Activated CD4-positive, alpha-beta memory T cell treated with anti-CD3 and anti-CD28 coated beads, Interleukin-2, amount 10 ng/mL, durations not matched to agents 7 days and 5 days (primary cell): Measurements from ENCODE around the gene YWHAB. TPM values are rescaled to one million over a fixed set of nuclear protein-coding genes. Genes with fewer than 3 reads are reported as not detected.
A peak's percentile ranks its signal among the peaks of the same experiment; 100 is the strongest.
"Not testable (repeated sequence)": the region's sequence is repeated elsewhere in the genome, so short reads cannot be mapped to it uniquely, and the experiment has no call there.

ENCODE experiments used
- CTCF ChIA-PET: fragments of 350-600 bp; sonication (Branson Sonifier 250); formaldehyde crosslinking; loops from one replicate; lab custom pipeline; 2021; ENCODE audit warnings: antibody characterized with exemption, inconsistent platforms; lab: Charles Lee
- POLR2A ChIA-PET: fragments of 350-600 bp; sonication (Branson Sonifier 250); formaldehyde crosslinking; loops from one replicate; lab custom pipeline; 2021; ENCODE audit warnings: antibody characterized with exemption; lab: Charles Lee
- DNase-seq: peaks from one replicate; pipeline ENCODE4 v3.0.0-alpha.2; 2020
- H3K27ac Mint-ChIP-seq: one replicate; pipeline ENCODE4 v1.8.0; 2021; ENCODE audit warnings: mild to moderate bottlenecking, mixed read lengths
- H3K27me3 Mint-ChIP-seq: one replicate; pipeline ENCODE4 v1.8.0; 2021; ENCODE audit warnings: mixed read lengths
- H3K36me3 Mint-ChIP-seq: one replicate; pipeline ENCODE4 v1.8.0; 2021; ENCODE audit warnings: low read depth, mixed read lengths
- H3K4me1 Mint-ChIP-seq: one replicate; pipeline ENCODE4 v1.8.0; 2021; ENCODE audit warnings: mixed read lengths
- H3K4me3 Mint-ChIP-seq: one replicate; pipeline ENCODE4 v1.8.0; 2021; ENCODE audit warnings: mild to moderate bottlenecking, mixed read lengths
- H3K9me3 Mint-ChIP-seq: one replicate; pipeline ENCODE4 v1.8.0; 2021; ENCODE audit warnings: mixed read lengths
- total RNA-seq, 2 experiments: library from RNA; stranded (reverse); gene quantifications; one replicate each; pipeline ENCODE4 v1.2.3, GENCODE V29; 2021

The YWHAB gene
- total RNA-seq, 2 experiments from 2014 or later = 277 to 279 TPM

DNA sequence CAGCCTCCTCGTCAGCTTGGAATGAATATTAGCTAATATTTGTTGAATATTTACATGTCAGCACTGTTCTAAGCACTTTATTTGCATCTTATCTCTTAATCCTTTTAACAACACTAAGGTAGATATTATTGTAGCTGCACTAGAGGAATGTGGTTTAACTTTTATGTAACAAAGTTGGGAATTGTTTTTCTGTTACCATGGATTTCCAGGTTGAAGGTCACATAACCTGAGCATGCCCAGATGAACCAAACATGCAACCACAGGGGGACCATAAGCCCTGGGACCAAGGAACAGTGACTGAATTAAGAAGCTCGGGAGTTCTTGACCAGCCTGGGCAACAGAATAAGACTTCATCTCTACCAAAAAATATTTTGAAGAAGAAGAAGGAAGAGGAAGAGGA is 29.1 kb upstream of the YWHAB start:
- Mint-ChIP-seq H3K36me3 (no peaks in the 10 kb centered on the region), H3K27me3 (peaks cover 13% of the 10 kb centered on the region), H3K9me3 (peaks cover 10% of the 10 kb centered on the region), H3K4me1 (peaks cover 10% of the 10 kb centered on the region), H3K4me3 (no peak overlapping the region), H3K27ac (no peak overlapping the region)
- CTCF ChIA-PET = interaction anchor here (1.1 kb wide), 1 partner anchor 45 kb away, joined by 3 read pairs; no protein-coding TSS in a partner anchor
- DNase-seq = no peak
- POLR2A ChIA-PET = no interaction called here

DNA sequence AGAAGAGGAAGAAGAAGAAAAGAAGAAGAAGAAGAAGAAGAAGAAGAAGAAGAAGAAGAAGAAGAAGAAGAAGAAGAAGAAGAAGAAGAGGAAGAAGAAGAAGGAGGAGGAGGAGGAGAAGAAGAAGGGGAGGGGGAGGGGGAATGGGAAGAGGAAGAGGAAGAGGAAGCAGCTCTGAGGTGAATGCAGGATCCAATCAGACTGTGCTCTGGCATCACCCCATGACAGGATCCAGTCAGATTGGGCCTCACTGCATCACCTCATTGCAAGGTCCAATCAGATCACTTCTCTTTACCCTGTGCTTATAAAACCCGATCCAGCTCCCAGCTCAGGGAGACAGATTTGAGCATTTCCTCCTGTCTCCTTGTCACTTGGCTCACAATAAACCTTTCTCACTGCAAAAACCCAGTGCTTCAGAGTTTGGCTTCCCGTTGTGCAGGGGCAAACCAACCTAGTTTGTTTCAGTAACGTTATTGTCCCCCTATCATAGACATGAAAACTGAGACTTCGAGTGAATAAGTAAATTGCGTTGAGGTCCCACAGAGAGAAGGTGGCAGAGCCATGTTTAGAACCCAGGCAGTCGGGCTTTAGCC is 28.6 kb upstream of the YWHAB start:
- CTCF ChIA-PET = interaction anchor here (1.1 kb wide), 1 partner anchor 45 kb away, joined by 3 read pairs; no protein-coding TSS in a partner anchor

DNA sequence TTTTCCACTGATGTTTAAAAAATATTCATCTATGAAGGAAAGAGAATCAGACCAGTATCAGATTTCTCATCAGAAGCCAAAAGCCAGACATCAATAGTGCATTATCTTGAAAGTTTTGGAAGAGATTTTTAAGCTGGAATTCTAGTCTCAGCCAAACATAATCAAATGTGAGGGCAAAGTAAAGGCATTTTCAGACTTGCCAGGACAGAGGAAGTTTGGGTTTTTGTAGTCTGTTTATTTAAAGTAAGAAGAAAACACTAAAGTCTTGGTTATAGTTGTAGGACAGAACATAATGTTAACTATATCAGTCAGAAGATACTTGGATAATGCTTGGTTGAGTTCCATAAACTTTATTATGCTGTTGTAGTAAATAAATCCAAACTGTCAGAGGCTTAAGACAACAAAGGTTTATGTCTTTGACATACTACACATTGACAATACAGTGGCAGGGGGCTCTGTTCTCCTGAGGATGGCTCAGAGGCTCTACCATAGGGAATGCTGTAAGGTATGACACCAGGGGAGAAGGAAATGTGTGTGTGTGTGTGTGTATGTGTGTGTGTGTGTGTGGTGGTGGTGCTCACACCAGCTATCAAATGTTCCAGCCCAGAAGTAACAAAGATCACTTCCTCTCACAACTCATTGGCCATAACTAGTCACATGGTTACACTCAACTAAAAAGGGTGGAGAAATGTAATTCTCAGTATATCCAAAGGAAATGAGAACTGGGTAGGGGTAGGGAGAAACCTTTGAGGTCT is 26.7 kb upstream of the YWHAB start:
- CTCF ChIA-PET = no interaction called here
- POLR2A ChIA-PET = no interaction called here
- no peaks in the 10 kb centered on the region for H3K36me3 Mint-ChIP-seq

More for the DNA sequence above, 28.6 kb upstream of the YWHAB start:
- Mint-ChIP-seq H3K27me3 (peaks cover 13% of the 10 kb centered on the region), H3K4me3 (no peak overlapping the region), H3K4me1 (peaks cover 10% of the 10 kb centered on the region), H3K27ac (no peak overlapping the region), H3K9me3 (peaks cover 10% of the 10 kb centered on the region), H3K36me3 (no peaks in the 10 kb centered on the region)
- DNase-seq = no peak
- POLR2A ChIA-PET = no interaction called here

DNA sequence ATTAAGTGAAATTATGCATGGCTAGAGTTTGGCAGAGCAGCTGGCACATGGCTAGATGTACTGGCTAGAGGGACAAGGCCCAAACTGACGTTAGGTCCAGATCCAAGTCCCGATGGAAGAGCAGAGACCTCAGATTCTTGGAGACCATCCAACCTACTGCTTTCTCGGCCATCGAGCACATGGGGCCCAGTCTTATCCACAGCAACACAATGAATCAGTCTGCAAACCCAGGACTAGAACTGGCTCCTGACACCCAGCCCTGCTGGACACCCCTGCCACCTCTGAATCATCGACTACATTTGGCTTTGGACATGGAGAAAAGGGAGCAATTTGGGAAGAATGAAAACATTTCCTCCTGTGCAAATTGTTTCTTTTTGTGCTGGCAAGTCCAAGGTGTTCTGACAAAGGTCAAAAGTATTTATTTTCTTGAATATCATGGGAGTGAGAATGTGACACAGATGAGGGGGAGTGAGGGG is 23.9 kb upstream of the YWHAB start:
- CTCF ChIA-PET = no interaction called here
- no peaks in the 10 kb centered on the region for H3K36me3 Mint-ChIP-seq
- H3K4me1 Mint-ChIP-seq = peaks cover 11% of the 10 kb centered on the region
- DNase-seq = no peak
- H3K9me3 Mint-ChIP-seq = peaks cover 4% of the 10 kb centered on the region
- POLR2A ChIA-PET = no interaction called here
- no peak overlapping the region for H3K4me3 Mint-ChIP-seq
- H3K27me3 Mint-ChIP-seq = no peaks in the 10 kb centered on the region
- no peak overlapping the region for H3K27ac Mint-ChIP-seq

More for the DNA sequence above, 26.7 kb upstream of the YWHAB start:
- H3K4me1 Mint-ChIP-seq = peaks cover 10% of the 10 kb centered on the region
- peaks cover 10% of the 10 kb centered on the region for H3K9me3 Mint-ChIP-seq
- H3K27me3 Mint-ChIP-seq = peaks cover 5% of the 10 kb centered on the region
- no peak for DNase-seq
- no peak overlapping the region for H3K4me3 Mint-ChIP-seq
- no peak overlapping the region for H3K27ac Mint-ChIP-seq

DNA sequence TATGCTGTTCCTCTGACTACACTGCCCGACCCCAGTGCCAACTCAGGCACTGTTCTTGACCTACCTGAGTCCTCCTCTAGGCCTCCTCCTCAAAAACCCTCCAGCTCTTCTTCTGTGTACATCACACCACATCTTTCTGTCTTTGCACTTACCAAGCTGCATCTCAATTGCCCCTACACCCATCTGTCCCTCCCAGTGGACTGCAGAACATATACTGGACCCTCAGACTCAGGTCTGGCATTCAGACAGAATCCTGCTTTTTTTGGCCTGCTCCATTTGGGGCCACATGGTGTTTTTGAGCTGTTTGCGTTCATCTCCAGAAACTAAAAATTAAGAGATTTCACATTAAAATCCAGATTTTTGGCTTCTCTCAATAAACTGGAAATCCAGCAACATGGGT is 23.2 kb upstream of the YWHAB start:
- no peaks in the 10 kb centered on the region for H3K27me3 Mint-ChIP-seq
- H3K9me3 Mint-ChIP-seq = no peaks in the 10 kb centered on the region
- no peak for DNase-seq
- H3K36me3 Mint-ChIP-seq = no peaks in the 10 kb centered on the region
- no peak overlapping the region for H3K27ac Mint-ChIP-seq
- peaks cover 12% of the 10 kb centered on the region for H3K4me1 Mint-ChIP-seq
- no peak overlapping the region for H3K4me3 Mint-ChIP-seq
- POLR2A ChIA-PET = no interaction called here
- CTCF ChIA-PET = interaction anchor here (1.2 kb wide), 1 partner anchor 178 kb away, joined by 6 read pairs; no protein-coding TSS in a partner anchor

DNA sequence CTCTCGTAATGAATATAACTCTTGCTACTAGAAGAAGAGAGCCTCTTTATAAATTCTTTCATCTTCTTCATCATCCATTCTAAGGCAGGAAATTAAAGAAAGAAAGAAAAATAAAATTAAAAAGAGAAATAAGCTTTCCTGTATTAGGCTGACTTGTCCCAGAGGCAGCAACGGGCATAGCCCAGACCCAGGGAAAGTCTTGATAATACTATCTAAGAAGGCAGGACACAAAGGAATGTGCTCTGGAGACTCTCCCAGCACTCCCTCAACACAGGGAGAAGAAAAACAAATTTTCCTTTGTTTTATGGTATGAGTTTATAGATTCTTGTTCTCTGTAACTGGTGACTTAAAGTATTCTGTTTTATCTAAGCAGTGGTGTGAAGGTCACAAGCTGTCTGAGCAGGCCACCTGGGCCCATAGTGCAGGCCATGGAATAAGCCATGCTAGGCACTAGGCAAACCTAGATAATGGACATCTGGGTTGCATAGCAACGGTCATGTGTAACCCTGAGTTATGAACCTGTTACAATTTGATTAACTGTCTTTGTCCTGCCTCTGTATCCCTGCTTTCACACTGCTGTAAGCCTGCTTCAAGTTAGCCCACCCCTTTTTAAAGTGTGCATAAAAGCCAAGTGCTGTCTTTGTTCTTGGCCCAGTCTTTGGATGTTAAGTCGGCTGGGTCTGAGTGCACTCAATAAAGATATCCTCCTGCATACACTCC is 22.0 kb upstream of the YWHAB start:
- H3K4me3 Mint-ChIP-seq, H3K9me3 Mint-ChIP-seq, POLR2A ChIA-PET, H3K27me3 Mint-ChIP-seq, DNase-seq, H3K36me3 Mint-ChIP-seq, H3K27ac Mint-ChIP-seq: not testable (repeated sequence)
- peaks cover 16% of the 10 kb centered on the region for H3K4me1 Mint-ChIP-seq
- CTCF ChIA-PET = interaction anchor here (1.2 kb wide), 1 partner anchor 179 kb away, joined by 6 read pairs; no protein-coding TSS in a partner anchor

DNA sequence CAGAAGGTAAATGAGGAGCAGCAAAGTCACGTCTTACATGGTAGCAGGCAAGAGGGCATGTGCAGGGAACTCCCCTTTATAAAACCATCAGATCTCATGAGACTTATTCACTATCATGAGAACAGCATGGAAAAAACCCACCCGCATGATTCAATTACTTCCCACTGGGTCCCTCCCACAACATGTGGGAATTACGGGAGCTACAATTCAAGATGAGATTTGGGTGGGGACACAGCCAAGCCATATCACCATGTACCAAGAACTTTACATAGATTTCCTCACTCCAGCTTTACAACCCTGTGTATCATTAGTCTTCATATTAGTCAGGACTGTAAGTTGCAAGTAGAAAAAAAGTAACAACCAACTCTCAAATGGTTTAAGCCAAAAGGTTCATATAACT is 21.0 kb upstream of the YWHAB start:
- CTCF ChIA-PET = not testable (repeated sequence)
- H3K4me1 Mint-ChIP-seq = peaks cover 12% of the 10 kb centered on the region

DNA sequence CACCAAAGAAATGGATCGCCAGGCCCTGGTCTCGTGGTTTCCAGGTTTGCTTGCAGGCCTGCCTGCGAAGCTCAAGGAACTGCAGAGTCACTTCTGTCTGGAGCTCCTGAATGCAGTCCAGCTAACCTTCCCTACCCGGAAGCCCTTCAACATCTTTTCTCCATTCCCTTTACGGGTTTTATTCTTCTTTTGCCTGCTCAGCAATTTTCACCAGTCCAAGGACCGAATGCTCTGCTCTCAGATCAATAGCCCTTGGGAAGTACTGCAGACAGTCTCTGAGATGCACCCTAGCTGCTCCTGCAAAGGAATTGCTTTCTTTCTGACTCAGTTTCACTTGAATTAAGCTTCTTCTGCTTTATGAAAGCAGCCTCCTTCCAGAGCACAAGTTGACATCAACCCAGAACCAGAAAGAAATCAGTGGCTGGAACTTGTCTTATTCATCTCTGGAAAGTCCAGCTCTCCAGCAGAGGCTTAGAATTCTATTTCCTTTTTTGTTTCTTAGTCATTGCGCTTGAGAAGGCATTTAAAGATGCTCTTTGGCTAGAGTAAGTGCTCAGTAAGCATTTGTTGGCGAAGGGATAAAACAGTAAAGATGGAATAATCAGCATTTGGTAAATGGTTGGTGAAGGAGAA is 18.7 kb upstream of the YWHAB start:
- ChIA-PET CTCF (interaction anchor here (0.7 to 4.4 kb wide), 13 partner anchors 14 to 427 kb away, joined by 3 to 28 read pairs (median 3); partner anchors contain the start of genes KCNK15 and YWHAB), POLR2A (interaction anchor here (0.9 to 1.6 kb wide), 2 partner anchors 181 to 184 kb away, joined by 3 to 4 read pairs; no protein-coding TSS in a partner anchor)
- Mint-ChIP-seq H3K27ac (no peak overlapping the region), H3K27me3 (peaks cover 9% of the 10 kb centered on the region), H3K9me3 (no peaks in the 10 kb centered on the region), H3K4me3 (peak overlapping the region; percentile 40), H3K4me1 (peaks cover 12% of the 10 kb centered on the region), H3K36me3 (no peaks in the 10 kb centered on the region)
- DNase-seq = no peak

More for the DNA sequence above, 21.0 kb upstream of the YWHAB start:
- POLR2A ChIA-PET, DNase-seq, H3K4me3 Mint-ChIP-seq, H3K27me3 Mint-ChIP-seq, H3K9me3 Mint-ChIP-seq, H3K27ac Mint-ChIP-seq, H3K36me3 Mint-ChIP-seq: not testable (repeated sequence)

DNA sequence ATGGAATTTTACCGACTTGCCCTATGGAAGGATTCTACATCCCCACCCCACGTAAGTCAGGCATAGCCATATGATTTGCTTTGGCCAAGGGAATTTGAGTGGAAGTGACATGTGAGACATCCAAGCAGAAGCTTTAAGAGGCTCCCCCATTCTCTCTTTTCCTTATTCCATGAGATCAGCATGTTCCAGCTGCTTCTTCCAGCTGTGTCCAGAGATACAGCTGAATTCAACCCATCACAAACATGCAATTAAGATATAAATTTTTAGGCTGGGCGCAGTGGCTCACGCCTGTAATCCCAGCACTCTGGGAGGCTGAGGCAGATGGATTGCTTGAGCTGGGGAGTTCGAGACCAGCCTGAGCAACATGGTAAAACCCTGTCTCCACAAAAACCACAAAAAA is 16.0 kb upstream of the YWHAB start:
- peaks cover 12% of the 10 kb centered on the region for H3K4me1 Mint-ChIP-seq
- H3K4me3 Mint-ChIP-seq = no peak overlapping the region
- H3K9me3 Mint-ChIP-seq = no peaks in the 10 kb centered on the region
- peaks cover 9% of the 10 kb centered on the region for H3K27me3 Mint-ChIP-seq
- POLR2A ChIA-PET = no interaction called here
- H3K27ac Mint-ChIP-seq = no peak overlapping the region
- CTCF ChIA-PET = interaction anchor here (1.1 to 4.4 kb wide), 3 partner anchors 11 to 122 kb away, joined by 3 to 28 read pairs (median 4); partner anchors contain the start of gene KCNK15
- H3K36me3 Mint-ChIP-seq = no peaks in the 10 kb centered on the region
- no peak for DNase-seq

DNA sequence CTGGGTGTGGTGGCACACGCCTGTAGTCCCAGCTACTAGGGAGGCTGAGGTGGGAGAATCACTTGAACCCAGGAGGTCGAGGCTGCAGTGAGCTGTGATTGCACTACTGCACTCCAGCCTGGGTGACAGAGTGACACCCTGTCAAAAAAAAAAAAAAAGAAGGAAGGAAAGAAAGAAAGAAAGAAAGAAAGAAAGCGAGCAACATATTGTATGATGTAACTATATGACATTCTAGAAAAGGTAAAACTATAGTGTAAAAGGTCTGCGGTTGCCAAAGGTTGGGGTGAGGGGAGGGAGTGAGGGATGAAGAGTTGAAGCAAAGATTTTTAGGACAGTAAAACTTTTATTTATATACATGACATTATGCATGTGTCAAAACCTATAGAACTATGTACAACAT is 3.1 kb upstream of the YWHAB start:
- POLR2A ChIA-PET, H3K4me3 Mint-ChIP-seq, DNase-seq, CTCF ChIA-PET, H3K27ac Mint-ChIP-seq, H3K9me3 Mint-ChIP-seq, H3K27me3 Mint-ChIP-seq: not testable (repeated sequence)
- peaks cover 14% of the 10 kb centered on the region for H3K36me3 Mint-ChIP-seq
- H3K4me1 Mint-ChIP-seq = peaks cover 22% of the 10 kb centered on the region

DNA sequence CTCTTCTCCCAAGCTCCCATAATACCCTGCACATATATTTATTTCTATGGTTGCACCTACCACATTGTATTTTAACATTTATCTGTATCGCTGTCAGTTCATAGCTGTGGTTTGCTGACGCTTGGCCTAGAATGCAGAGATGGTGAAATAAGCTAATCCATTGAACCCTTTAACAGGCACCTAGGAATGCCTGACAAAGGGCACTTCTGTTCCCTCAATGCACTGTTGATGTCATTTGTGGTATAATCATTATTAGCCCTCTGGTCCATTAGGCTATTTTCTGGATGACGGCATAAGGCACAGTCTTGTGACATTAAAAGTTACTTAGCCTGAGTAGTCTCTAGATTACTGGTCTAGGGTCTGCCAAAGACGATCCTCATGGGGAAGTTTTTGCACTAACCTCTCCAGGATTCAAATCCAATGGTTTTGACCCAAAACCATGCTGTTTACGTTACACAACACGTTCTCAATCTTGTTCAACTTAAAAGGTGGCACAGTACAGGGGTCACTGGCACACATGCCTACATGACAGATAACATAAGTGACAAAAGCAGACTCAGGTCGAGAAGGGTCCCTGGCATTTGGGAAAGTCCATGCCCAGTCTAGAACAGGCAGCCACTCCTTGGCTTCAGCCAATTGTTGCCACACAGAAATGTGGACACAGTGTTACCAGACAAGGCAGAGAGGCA is 2.1 kb upstream of the YWHAB start:
- H3K4me1 Mint-ChIP-seq = peaks cover 29% of the 10 kb centered on the region
- peaks cover 22% of the 10 kb centered on the region for H3K36me3 Mint-ChIP-seq
- no peaks in the 10 kb centered on the region for H3K9me3 Mint-ChIP-seq
- DNase-seq = no peak
- peaks cover 4% of the 10 kb centered on the region for H3K27me3 Mint-ChIP-seq
- ChIA-PET CTCF (no interaction called here), POLR2A (no interaction called here)
- no peak overlapping the region for H3K27ac Mint-ChIP-seq
- no peak overlapping the region for H3K4me3 Mint-ChIP-seq

DNA sequence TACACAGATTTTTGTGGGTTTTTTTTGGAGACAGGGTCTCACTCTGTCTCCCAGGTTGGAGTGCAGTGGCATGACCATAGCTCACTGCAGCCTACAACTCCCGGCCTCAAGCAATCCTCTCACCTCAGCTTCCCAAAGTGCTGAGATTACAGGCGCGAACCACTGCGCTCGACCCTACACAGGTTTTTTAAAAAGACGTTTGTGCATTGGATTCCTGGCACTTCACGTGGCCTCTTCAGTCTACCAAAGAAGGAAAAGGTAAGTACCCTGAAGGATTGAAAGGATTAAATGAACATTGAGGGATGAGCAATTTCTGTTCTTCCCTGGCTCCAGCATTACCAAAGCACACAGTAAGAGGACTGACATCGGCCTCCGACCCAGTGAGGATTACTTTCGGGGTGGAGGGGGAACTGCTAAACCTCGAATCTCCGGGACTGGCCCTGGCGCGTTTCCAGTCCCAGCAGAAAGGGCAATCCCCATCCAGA is 556 bp upstream of the YWHAB start:
- H3K27ac Mint-ChIP-seq = peak overlapping the region; percentile 76
- DNase-seq = peak; percentile 23
- peaks cover 38% of the 10 kb centered on the region for H3K36me3 Mint-ChIP-seq
- no peaks in the 10 kb centered on the region for H3K27me3 Mint-ChIP-seq
- H3K4me1 Mint-ChIP-seq = peaks cover 44% of the 10 kb centered on the region
- ChIA-PET POLR2A (interaction anchor here (0.7 to 2.6 kb wide), 18 partner anchors 11 to 932 kb away, joined by 3 to 11 read pairs (median 4); partner anchors contain the start of genes ADA, PABPC1L, SERINC3 and TOMM34), CTCF (interaction anchor here (0.6 to 0.7 kb wide), 2 partner anchors 25 to 434 kb away, joined by 3 read pairs; partner anchors contain the start of gene PABPC1L)
- no peaks in the 10 kb centered on the region for H3K9me3 Mint-ChIP-seq
- H3K4me3 Mint-ChIP-seq = peak overlapping the region; percentile 89
